ENCODE results near the gene ENDOG. TPM values are rescaled to one million over a fixed set of nuclear protein-coding genes. Genes with fewer than 3 reads are reported as not detected.
"Not testable (repeated sequence)": the region's sequence is repeated elsewhere in the genome, so short reads cannot be mapped to it uniquely, and the experiment has no call there.

The ENDOG gene
- total RNA-seq, 1 experiment from 2014 or later, result 25.8 TPM

DNA sequence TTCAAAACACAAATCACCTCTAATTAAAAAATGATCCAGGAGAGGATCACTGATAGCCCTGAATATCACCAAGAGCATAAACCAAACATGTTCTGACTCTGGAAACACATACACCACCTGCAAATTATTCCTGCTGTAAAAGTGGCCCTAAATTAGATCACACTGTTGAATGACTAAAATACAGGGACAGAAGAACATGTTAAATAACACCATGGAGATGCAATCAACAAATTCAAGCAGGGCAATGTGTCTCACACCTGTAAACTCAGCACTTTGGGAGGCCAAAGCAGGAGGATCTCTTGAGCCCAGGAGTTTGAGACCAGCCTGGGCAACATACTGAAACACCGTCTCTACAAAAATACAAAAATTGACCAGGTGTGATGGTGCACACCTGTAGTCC lies 29.5 kb downstream of the ENDOG start:
- no peaks in the 10 kb centered on the region for H3K27me3 Mint-ChIP-seq (ENCODE audit: low read depth)
- H3K4me3 Mint-ChIP-seq, result no peak overlapping the region
- peaks cover 29% of the 10 kb centered on the region for H3K9me3 Mint-ChIP-seq
- TF ChIP-seq, protein P1, sequence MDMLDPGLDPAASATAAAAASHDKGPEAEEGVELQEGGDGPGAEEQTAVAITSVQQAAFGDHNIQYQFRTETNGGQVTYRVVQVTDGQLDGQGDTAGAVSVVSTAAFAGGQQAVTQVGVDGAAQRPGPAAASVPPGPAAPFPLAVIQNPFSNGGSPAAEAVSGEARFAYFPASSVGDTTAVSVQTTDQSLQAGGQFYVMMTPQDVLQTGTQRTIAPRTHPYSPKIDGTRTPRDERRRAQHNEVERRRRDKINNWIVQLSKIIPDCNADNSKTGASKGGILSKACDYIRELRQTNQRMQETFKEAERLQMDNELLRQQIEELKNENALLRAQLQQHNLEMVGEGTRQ (CRISPR knock-in tag; IDR thresholded peaks at IDR 0.05), result no peak
- no peak for TF ChIP-seq NFE2L1 (CRISPR knock-in tag; IDR thresholded peaks at IDR 0.05)
- no peak for TF ChIP-seq ZNF423 (CRISPR knock-in tag; IDR thresholded peaks at IDR 0.05)
- TF ChIP-seq JAZF1 (CRISPR knock-in tag; IDR thresholded peaks at IDR 0.05), result no peak
- TF ChIP-seq PRRX2 (CRISPR knock-in tag; IDR thresholded peaks at IDR 0.05), result no peak
- TF ChIP-seq, protein P2, sequence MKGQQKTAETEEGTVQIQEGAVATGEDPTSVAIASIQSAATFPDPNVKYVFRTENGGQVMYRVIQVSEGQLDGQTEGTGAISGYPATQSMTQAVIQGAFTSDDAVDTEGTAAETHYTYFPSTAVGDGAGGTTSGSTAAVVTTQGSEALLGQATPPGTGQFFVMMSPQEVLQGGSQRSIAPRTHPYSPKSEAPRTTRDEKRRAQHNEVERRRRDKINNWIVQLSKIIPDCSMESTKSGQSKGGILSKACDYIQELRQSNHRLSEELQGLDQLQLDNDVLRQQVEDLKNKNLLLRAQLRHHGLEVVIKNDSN (CRISPR knock-in tag; IDR thresholded peaks at IDR 0.05), result no peak
- TF ChIP-seq, protein P3, sequence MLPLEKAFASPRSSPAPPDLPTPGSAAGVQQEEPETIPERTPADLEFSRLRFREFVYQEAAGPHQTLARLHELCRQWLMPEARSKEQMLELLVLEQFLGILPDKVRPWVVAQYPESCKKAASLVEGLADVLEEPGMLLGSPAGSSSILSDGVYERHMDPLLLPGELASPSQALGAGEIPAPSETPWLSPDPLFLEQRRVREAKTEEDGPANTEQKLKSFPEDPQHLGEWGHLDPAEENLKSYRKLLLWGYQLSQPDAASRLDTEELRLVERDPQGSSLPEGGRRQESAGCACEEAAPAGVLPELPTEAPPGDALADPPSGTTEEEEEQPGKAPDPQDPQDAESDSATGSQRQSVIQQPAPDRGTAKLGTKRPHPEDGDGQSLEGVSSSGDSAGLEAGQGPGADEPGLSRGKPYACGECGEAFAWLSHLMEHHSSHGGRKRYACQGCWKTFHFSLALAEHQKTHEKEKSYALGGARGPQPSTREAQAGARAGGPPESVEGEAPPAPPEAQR (CRISPR knock-in tag; IDR thresholded peaks at IDR 0.05), result no peak
- H3K4me1 Mint-ChIP-seq, result no peaks in the 10 kb centered on the region
- ChIA-PET POLR2A (no interaction called here), CTCF (interaction anchor here (1.4 kb wide), 1 partner anchor 81 kb away, joined by 5 read pairs; no protein-coding TSS in a partner anchor)
- no peak for ATAC-seq
- no peak for DNase-seq (ENCODE audit: low spot score)
- no peak overlapping the region for H3K27ac Mint-ChIP-seq
- peaks cover 36% of the 10 kb centered on the region for H3K36me3 Mint-ChIP-seq

DNA sequence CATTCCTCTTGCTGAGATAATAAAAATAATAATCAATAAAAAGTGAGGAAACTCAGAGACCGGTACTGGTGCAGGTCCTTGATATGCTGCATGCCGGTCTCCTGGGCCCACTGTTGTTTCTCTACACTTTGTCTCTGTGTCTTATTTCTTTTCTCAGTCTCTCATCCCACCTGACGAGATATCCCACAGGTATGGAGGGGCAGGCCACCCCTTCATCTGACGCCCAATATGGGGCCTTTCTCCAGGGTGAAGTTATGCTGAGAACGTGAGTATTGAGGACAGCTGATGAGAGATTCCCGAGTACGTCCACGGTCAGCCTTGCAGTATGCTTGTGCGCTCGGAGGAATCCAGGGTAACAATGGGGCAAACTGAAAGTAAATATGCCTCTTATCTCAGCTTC lies 32.7 kb downstream of the ENDOG start:
- CTCF ChIA-PET; H3K4me1 Mint-ChIP-seq; H3K27me3 Mint-ChIP-seq (ENCODE audit: low read depth); H3K4me3 Mint-ChIP-seq; H3K27ac Mint-ChIP-seq; DNase-seq (ENCODE audit: low spot score); POLR2A ChIA-PET; ATAC-seq: not testable (repeated sequence)
- H3K36me3 Mint-ChIP-seq, result peaks cover 33% of the 10 kb centered on the region
- H3K9me3 Mint-ChIP-seq, result peaks cover 29% of the 10 kb centered on the region

DNA sequence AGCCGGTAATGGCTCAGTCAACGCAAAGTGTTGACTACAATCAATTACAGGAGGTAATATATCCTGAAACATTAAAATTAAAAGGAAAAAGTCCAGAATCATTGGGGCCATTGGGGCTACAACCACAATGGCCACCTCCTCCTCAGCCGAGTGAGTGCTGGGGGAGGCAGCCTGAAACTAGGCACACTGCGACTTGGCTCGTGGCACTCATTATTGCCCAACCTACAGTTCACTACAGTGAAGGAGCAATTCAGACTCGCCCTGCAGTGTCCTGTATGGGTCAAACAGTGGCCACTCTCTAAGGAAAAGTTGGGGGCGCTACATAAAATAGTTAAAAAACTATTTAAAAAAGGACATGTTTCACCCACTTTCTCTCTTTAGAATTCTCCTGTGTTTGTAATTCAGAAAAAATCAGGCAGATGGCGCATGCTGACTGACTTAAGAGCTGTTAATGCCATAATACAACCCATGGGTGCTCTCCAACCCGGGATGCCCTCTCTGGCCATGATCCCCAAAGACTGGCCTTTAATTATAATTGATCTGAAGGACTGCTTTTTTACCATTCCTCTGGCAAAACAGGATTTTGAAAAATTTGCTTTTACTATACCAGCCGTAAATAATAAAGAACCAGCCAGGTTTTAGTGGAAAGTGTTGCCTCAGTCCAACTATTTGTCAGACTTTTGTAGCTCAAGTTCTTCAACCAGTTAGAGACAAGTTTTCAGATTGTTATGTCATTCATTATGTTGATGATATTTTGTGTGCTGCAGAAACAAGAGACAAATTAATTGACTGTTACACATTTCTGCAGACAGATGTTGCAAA lies 33.7 kb downstream of the ENDOG start:
- H3K4me3 Mint-ChIP-seq; POLR2A ChIA-PET; H3K4me1 Mint-ChIP-seq; H3K27ac Mint-ChIP-seq; DNase-seq (ENCODE audit: low spot score); H3K27me3 Mint-ChIP-seq (ENCODE audit: low read depth): not testable (repeated sequence)
- Mint-ChIP-seq H3K9me3 (peaks cover 29% of the 10 kb centered on the region), H3K36me3 (peaks cover 33% of the 10 kb centered on the region)
- ATAC-seq, result peak; percentile 39; the same call in 1 of the 2 replicates
- TF ChIP-seq, protein P4, sequence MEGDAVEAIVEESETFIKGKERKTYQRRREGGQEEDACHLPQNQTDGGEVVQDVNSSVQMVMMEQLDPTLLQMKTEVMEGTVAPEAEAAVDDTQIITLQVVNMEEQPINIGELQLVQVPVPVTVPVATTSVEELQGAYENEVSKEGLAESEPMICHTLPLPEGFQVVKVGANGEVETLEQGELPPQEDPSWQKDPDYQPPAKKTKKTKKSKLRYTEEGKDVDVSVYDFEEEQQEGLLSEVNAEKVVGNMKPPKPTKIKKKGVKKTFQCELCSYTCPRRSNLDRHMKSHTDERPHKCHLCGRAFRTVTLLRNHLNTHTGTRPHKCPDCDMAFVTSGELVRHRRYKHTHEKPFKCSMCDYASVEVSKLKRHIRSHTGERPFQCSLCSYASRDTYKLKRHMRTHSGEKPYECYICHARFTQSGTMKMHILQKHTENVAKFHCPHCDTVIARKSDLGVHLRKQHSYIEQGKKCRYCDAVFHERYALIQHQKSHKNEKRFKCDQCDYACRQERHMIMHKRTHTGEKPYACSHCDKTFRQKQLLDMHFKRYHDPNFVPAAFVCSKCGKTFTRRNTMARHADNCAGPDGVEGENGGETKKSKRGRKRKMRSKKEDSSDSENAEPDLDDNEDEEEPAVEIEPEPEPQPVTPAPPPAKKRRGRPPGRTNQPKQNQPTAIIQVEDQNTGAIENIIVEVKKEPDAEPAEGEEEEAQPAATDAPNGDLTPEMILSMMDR (IDR thresholded peaks at IDR 0.05), result peak; percentile 29; the same call in 1 of the 2 replicates
- CTCF ChIA-PET, result interaction anchor here (0.6 to 1.2 kb wide), 16 partner anchors 9 to 329 kb away, joined by 3 to 13 read pairs (median 3); partner anchors contain the start of genes SPOUT1 and ZDHHC12

DNA sequence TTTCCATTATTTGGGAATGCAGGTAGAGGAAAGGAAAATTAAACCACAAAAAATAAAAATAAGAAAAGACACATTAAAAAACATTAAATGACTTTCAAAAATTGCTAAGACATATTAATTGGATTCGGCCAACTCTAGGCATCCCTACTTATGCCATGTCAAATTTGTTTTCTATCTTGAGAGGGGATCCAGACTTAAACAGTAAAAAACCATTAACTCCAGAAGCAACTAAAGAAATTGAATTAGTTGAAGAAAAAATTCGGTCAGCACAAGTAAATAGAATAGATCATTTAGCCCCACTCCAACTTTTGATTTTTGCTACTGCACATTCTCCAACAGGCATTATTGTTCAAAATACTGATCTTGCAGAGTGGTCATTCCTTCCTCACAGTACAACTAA lies 34.3 kb downstream of the ENDOG start:
- Mint-ChIP-seq H3K36me3 (peaks cover 31% of the 10 kb centered on the region), H3K9me3 (peaks cover 27% of the 10 kb centered on the region)
- DNase-seq (ENCODE audit: low spot score); H3K4me3 Mint-ChIP-seq; POLR2A ChIA-PET; H3K27ac Mint-ChIP-seq; ATAC-seq; H3K4me1 Mint-ChIP-seq; H3K27me3 Mint-ChIP-seq (ENCODE audit: low read depth): not testable (repeated sequence)
- CTCF ChIA-PET, result interaction anchor here (0.6 to 1.2 kb wide), 16 partner anchors 8 to 329 kb away, joined by 3 to 13 read pairs (median 3); partner anchors contain the start of genes SPOUT1 and ZDHHC12

DNA sequence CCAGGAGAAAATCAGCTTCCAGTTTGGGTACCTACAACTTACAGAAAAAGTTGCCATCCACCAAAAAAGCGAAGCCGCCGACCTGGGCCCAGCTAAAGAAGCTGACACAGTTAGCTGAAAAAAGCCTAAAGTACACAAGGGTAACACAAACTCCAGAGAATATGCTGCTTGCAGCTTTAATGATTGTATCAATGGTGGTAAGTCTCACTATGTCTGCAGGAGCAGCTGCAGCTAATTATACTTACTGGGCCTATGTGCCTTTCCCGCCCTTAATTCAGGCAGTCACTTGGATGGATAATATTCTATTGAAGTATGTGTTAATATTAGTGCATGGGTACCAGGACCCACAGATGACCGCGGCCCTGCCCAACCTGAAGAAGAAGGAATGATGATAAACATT lies 36.2 kb downstream of the ENDOG start:
- H3K9me3 Mint-ChIP-seq, result peaks cover 20% of the 10 kb centered on the region
- peaks cover 24% of the 10 kb centered on the region for H3K36me3 Mint-ChIP-seq
- H3K4me3 Mint-ChIP-seq; H3K27me3 Mint-ChIP-seq (ENCODE audit: low read depth); ATAC-seq; POLR2A ChIA-PET; H3K4me1 Mint-ChIP-seq; DNase-seq (ENCODE audit: low spot score); H3K27ac Mint-ChIP-seq: not testable (repeated sequence)
- CTCF ChIA-PET, result interaction anchor here (0.9 kb wide), 1 partner anchor 9 kb away, joined by 5 read pairs; no protein-coding TSS in a partner anchor

DNA sequence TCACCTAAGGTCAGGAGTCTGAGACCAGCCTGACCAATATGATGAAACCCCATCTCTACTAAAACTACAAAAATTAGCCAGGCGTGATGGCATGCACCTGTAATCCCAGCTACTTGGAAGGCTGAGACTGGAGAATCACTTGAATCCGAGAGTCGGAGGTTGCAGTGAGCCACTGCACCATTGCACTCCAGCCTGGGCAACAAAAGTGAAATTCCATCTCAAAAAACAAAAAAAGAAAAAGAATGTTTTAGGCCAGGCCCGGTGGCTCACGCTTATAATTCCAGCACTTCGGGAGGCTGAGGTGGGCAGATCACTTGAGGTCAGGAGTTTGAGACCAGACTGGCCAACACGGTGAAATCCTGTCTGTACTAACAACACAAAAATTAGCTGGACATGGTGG lies 40.2 kb downstream of the ENDOG start:
- POLR2A ChIA-PET; H3K27me3 Mint-ChIP-seq (ENCODE audit: low read depth); ATAC-seq; H3K4me3 Mint-ChIP-seq; H3K36me3 Mint-ChIP-seq; DNase-seq (ENCODE audit: low spot score); H3K27ac Mint-ChIP-seq; H3K9me3 Mint-ChIP-seq: not testable (repeated sequence)
- CTCF ChIA-PET, result interaction anchor here (1.4 kb wide), 1 partner anchor 70 kb away, joined by 6 read pairs; no protein-coding TSS in a partner anchor
- H3K4me1 Mint-ChIP-seq, result peaks cover 15% of the 10 kb centered on the region; the same call in 1 of the 2 replicates

Data from WTC11 (cell line).